ENCODE data around the gene KRTAP20-3.

The KRTAP20-3 gene

DNA sequence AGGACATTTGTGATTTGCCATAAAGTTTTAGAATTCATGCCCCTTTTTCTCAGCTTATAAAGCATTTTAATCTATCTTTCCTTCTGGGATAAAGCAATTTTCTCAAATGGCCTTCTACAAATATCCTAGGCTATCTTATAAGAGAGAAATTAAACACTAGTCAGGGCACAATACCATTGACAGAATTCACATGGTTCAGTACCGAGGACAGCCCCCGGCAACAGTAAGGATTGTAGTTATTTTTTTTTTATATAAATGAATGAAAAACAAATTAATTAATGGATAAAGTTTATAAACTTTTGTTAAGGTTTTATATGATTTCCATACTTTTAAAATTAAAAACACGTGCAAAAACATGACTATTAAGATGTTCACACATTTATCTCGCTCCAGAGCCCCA is 14.6 kb upstream of the KRTAP20-3 start:
- no peak overlapping the region for H3K9ac ChIP-seq (ENCODE audit: low read depth, low read length)
- no peaks in the 10 kb centered on the region for H3K27me3 ChIP-seq (ENCODE audit: insufficient read depth, low read length)
- peaks cover 13% of the 10 kb centered on the region; the same call in 1 of the 2 replicates for H3K9me3 ChIP-seq (ENCODE audit: insufficient read depth, low read depth, low read length)
- no peak overlapping the region for H3K27ac ChIP-seq (ENCODE audit: low read length)
- no peaks in the 10 kb centered on the region for H3K36me3 ChIP-seq (ENCODE audit: insufficient read depth, low read depth, low read length)
- no peak overlapping the region for H3K4me3 ChIP-seq (ENCODE audit: low read length)
- H3K4me1 ChIP-seq (ENCODE audit: insufficient read depth, low read length), result 0 out of 2 replicates have a peak, but pooled peaks cover 4% of the 10 kb centered on the region

GRCh38 chr21:30629200-30629599 is 13.5 kb upstream of the KRTAP20-3 start:
- no peak overlapping the region for H3K27ac ChIP-seq (ENCODE audit: low read length)
- peaks cover 12% of the 10 kb centered on the region; the same call in 1 of the 2 replicates for H3K9me3 ChIP-seq (ENCODE audit: insufficient read depth, low read depth, low read length)
- no peak overlapping the region for H3K4me3 ChIP-seq (ENCODE audit: low read length)
- H3K9ac ChIP-seq (ENCODE audit: low read depth, low read length), result no peak overlapping the region
- H3K4me1 ChIP-seq (ENCODE audit: insufficient read depth, low read length), result 0 out of 2 replicates have a peak, but pooled peaks cover 4% of the 10 kb centered on the region
- H3K27me3 ChIP-seq (ENCODE audit: insufficient read depth, low read length), result no peaks in the 10 kb centered on the region
- no peaks in the 10 kb centered on the region for H3K36me3 ChIP-seq (ENCODE audit: insufficient read depth, low read depth, low read length)

- no peak within 1 kb of the TSS for H3K9ac ChIP-seq (ENCODE audit: low read depth, low read length)
- H3K4me3 ChIP-seq (ENCODE audit: low read length), result no peak within 1 kb of the TSS
- no peaks in the 10 kb centered on the region for H3K36me3 ChIP-seq (ENCODE audit: insufficient read depth, low read depth, low read length)
- no peak within 1 kb of the TSS for H3K27ac ChIP-seq (ENCODE audit: low read length)
- no peaks in the 10 kb centered on the region for H3K4me1 ChIP-seq (ENCODE audit: insufficient read depth, low read length)
- H3K9me3 ChIP-seq (ENCODE audit: insufficient read depth, low read depth, low read length), result no peaks in the 10 kb centered on the region
- H3K27me3 ChIP-seq (ENCODE audit: insufficient read depth, low read length), result no peaks in the 10 kb centered on the region
These were observed 7.8 kb upstream of the KRTAP20-3 start, which contains the start of gene KRTAP20-2 for GRCh38 chr21:30634906-30635305. Gene KRTAP20-2, plus strand, starts transcription at chr21:30635206. Its CDS starts 58 bp downstream, at chr21:30635264.

DNA sequence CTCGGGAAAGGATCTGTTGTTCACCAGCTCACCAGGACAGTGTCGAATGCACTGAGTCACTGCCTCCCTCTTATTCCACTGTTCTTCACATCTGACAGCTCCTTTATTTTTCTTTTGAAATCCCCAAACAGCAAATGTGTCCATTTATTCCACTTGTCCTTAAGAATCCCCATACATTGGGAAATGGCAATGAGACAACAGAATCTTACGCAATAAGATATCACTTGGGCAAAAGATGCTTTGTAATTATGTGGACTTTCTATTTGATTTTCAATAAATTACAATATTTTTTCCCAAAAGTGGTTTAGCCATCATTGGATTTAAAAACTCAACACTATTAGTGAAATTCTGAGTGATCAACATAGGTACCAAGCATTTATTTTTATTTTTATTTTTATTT is 4.0 kb upstream of the KRTAP20-3 start:
- H3K36me3 ChIP-seq (ENCODE audit: insufficient read depth, low read depth, low read length), result no peaks in the 10 kb centered on the region
- H3K27ac ChIP-seq (ENCODE audit: low read length), result no peak overlapping the region
- no peaks in the 10 kb centered on the region for H3K4me1 ChIP-seq (ENCODE audit: insufficient read depth, low read length)
- H3K4me3 ChIP-seq (ENCODE audit: low read length), result no peak overlapping the region
- no peaks in the 10 kb centered on the region for H3K27me3 ChIP-seq (ENCODE audit: insufficient read depth, low read length)
- H3K9ac ChIP-seq (ENCODE audit: low read depth, low read length), result no peak overlapping the region
- H3K9me3 ChIP-seq (ENCODE audit: insufficient read depth, low read depth, low read length), result no peaks in the 10 kb centered on the region

DNA sequence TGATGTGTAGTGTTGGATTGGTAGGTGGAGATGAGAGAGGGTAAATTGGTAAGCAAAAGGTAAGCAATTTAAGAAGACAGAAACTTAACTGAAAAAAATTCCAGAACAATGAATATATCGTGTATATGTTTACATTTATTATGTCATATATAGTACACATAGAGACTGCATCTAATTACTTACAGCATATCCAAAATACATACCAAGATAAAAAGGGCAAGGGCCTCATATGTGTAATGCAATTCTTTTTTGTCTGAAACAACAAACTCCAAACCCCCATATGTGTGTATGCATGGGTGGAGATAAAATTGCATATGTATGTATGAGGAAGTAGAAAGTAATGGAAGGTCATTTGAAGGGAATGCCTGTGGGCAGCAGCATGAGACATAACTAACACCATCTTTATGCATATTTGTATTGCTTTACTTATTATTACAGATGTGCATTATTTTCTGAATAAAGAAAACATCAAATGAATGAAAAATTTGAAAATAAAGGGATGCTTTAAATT is 4.3 kb downstream of the KRTAP20-3 start:
- Histone ChIP-seq H3K9me3 (ENCODE audit: insufficient read depth, low read depth, low read length) (no peaks in the 10 kb centered on the region), H3K4me3 (ENCODE audit: low read length) (no peak overlapping the region), H3K36me3 (ENCODE audit: insufficient read depth, low read depth, low read length) (no peaks in the 10 kb centered on the region), H3K27ac (ENCODE audit: low read length) (no peak overlapping the region), H3K4me1 (ENCODE audit: insufficient read depth, low read length) (no peaks in the 10 kb centered on the region), H3K27me3 (ENCODE audit: insufficient read depth, low read length) (no peaks in the 10 kb centered on the region), H3K9ac (ENCODE audit: low read depth, low read length) (no peak overlapping the region)

DNA sequence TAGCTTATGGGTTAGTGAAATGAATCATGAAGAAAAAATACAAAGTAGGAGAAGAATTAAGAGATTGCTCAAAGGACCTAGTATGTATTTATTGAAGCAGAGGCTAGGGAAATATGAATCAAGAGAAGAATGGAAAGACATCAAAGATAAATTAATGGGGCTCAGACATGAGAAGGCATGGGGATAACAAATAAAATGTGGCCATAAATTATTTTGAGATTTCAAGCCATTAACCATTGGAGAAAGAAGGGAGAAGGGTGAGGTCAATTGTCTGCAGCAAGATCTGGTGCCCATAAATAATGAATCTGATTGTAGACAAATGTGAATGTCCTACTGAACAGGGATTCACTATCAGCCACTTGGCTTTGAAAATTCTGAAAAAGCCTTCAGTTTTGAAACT is 10.2 kb downstream of the KRTAP20-3 start:
- Histone ChIP-seq H3K9ac (ENCODE audit: low read depth, low read length) (no peak overlapping the region), H3K4me3 (ENCODE audit: low read length) (no peak overlapping the region), H3K36me3 (ENCODE audit: insufficient read depth, low read depth, low read length) (no peaks in the 10 kb centered on the region), H3K4me1 (ENCODE audit: insufficient read depth, low read length) (no peaks in the 10 kb centered on the region), H3K9me3 (ENCODE audit: insufficient read depth, low read depth, low read length) (no peaks in the 10 kb centered on the region), H3K27ac (ENCODE audit: low read length) (no peak overlapping the region), H3K27me3 (ENCODE audit: insufficient read depth, low read length) (no peaks in the 10 kb centered on the region)

DNA sequence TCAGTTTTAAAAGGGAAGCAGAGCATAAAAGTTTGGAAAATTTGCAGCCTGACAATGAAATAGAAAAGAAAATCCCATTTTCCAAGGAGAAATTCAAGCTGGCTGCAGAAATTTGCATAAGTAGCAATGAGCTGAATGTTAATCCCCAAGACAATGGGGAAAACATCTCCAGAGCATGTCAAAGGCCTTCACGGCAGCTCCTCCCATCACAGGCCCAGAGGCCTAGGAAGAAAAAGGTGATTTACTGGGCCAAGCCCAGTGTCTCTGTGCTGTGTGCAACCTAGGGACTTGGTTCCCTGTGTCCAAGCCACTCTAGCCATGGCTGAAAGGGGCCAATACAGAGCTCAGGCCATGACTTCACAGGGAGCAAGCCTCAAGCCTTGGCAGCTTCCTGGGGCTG is 26.1 kb downstream of the KRTAP20-3 start:
- no peaks in the 10 kb centered on the region for H3K36me3 ChIP-seq (ENCODE audit: insufficient read depth, low read depth, low read length)

GRCh38 chr21:30672985-30673650 is 30.5 kb downstream of the KRTAP20-3 start:
- Histone ChIP-seq H3K4me1 (ENCODE audit: insufficient read depth, low read length) (no peaks in the 10 kb centered on the region), H3K36me3 (ENCODE audit: insufficient read depth, low read depth, low read length) (no peaks in the 10 kb centered on the region), H3K9me3 (ENCODE audit: insufficient read depth, low read depth, low read length) (no peaks in the 10 kb centered on the region; the same call in 1 of the 2 replicates), H3K27ac (ENCODE audit: low read length) (no peak overlapping the region), H3K4me3 (ENCODE audit: low read length) (no peak overlapping the region), H3K9ac (ENCODE audit: low read depth, low read length) (no peak overlapping the region), H3K27me3 (ENCODE audit: insufficient read depth, low read length) (no peaks in the 10 kb centered on the region)

More for the DNA sequence above, 26.1 kb downstream of the KRTAP20-3 start:
- no peaks in the 10 kb centered on the region for H3K27me3 ChIP-seq (ENCODE audit: insufficient read depth, low read length)
- no peaks in the 10 kb centered on the region; the same call in 1 of the 2 replicates for H3K9me3 ChIP-seq (ENCODE audit: insufficient read depth, low read depth, low read length)
- no peaks in the 10 kb centered on the region for H3K4me1 ChIP-seq (ENCODE audit: insufficient read depth, low read length)
- no peak overlapping the region for H3K9ac ChIP-seq (ENCODE audit: low read depth, low read length)
- H3K27ac ChIP-seq (ENCODE audit: low read length), result no peak overlapping the region
- no peak overlapping the region for H3K4me3 ChIP-seq (ENCODE audit: low read length)

DNA sequence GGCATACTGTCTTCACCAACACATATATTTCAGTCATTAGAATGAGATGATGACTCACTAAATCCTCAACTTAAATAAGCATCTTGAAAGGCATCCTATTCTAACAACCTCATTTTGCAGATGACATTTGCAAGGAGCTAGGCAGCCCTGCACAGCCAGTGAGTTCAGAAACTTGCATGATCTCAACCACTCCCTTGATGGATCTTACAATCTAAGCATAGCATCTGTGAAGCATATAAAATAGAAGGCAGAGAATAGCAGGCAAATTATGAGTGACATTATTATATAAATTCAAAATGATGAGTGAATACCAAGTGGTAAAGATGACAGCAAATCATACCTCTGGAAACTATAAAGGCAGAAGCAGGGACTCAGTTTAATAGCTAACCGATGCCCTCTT is 31.6 kb downstream of the KRTAP20-3 start:
- Histone ChIP-seq H3K9ac (ENCODE audit: low read depth, low read length) (no peak overlapping the region), H3K27ac (ENCODE audit: low read length) (no peak overlapping the region), H3K36me3 (ENCODE audit: insufficient read depth, low read depth, low read length) (no peaks in the 10 kb centered on the region), H3K4me3 (ENCODE audit: low read length) (no peak overlapping the region), H3K4me1 (ENCODE audit: insufficient read depth, low read length) (no peaks in the 10 kb centered on the region), H3K9me3 (ENCODE audit: insufficient read depth, low read depth, low read length) (no peaks in the 10 kb centered on the region; the same call in 1 of the 2 replicates), H3K27me3 (ENCODE audit: insufficient read depth, low read length) (no peaks in the 10 kb centered on the region)

- H3K27me3 ChIP-seq (ENCODE audit: insufficient read depth, low read length), result no peaks in the 10 kb centered on the region; the same call in 1 of the 2 replicates
- H3K36me3 ChIP-seq (ENCODE audit: insufficient read depth, low read depth, low read length), result no peaks in the 10 kb centered on the region
- H3K9me3 ChIP-seq (ENCODE audit: insufficient read depth, low read depth, low read length), result no peaks in the 10 kb centered on the region
- no peak overlapping the region for H3K27ac ChIP-seq (ENCODE audit: low read length)
- no peak overlapping the region for H3K4me3 ChIP-seq (ENCODE audit: low read length)
- no peaks in the 10 kb centered on the region for H3K4me1 ChIP-seq (ENCODE audit: insufficient read depth, low read length)
- no peak overlapping the region for H3K9ac ChIP-seq (ENCODE audit: low read depth, low read length)
These were observed 34.1 kb downstream of the KRTAP20-3 start for GRCh38 chr21:30676737-30677136.

DNA sequence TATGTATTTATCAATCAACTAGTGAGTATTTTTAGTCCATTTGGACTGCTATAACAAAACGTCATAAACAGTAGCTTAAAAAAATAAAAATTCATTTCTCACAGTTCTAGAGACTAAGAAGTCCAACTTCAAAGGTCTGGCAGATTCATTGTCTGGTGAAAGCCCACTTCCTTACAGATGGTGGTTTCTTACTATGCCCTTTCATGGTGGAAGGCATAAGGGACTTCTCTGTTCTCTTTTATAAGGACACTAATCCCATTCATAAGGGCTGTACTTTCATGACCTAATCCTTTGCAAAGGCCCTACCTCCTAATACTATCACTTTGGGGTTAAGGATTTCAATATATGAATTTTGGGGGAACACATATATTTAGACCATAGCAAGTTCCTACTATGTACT is 37.9 kb downstream of the KRTAP20-3 start:
- no peak overlapping the region for H3K27ac ChIP-seq (ENCODE audit: low read length)

GRCh38 chr21:30684506-30684905 is 41.8 kb downstream of the KRTAP20-3 start:
- H3K4me1 ChIP-seq (ENCODE audit: insufficient read depth, low read length), result no peaks in the 10 kb centered on the region
- H3K27me3 ChIP-seq (ENCODE audit: insufficient read depth, low read length), result no peaks in the 10 kb centered on the region; the same call in 1 of the 2 replicates
- H3K9me3 ChIP-seq (ENCODE audit: insufficient read depth, low read depth, low read length), result no peaks in the 10 kb centered on the region
- no peak overlapping the region for H3K27ac ChIP-seq (ENCODE audit: low read length)
- H3K36me3 ChIP-seq (ENCODE audit: insufficient read depth, low read depth, low read length), result no peaks in the 10 kb centered on the region
- no peak overlapping the region for H3K9ac ChIP-seq (ENCODE audit: low read depth, low read length)
- no peak overlapping the region for H3K4me3 ChIP-seq (ENCODE audit: low read length)

More for the DNA sequence above, 37.9 kb downstream of the KRTAP20-3 start:
- Histone ChIP-seq H3K9me3 (ENCODE audit: insufficient read depth, low read depth, low read length) (no peaks in the 10 kb centered on the region), H3K4me3 (ENCODE audit: low read length) (no peak overlapping the region), H3K27me3 (ENCODE audit: insufficient read depth, low read length) (no peaks in the 10 kb centered on the region; the same call in 1 of the 2 replicates), H3K9ac (ENCODE audit: low read depth, low read length) (no peak overlapping the region), H3K4me1 (ENCODE audit: insufficient read depth, low read length) (no peaks in the 10 kb centered on the region), H3K36me3 (ENCODE audit: insufficient read depth, low read depth, low read length) (no peaks in the 10 kb centered on the region)

Measured in iPS-20b (cell line).